Astrocyte of the hippocampus (primary cell): ENCODE results near the gene DPYD.
"Not testable (repeated sequence)": the region's sequence is repeated elsewhere in the genome, so short reads cannot be mapped to it uniquely, and the experiment has no call there.

Experiments used
- DNase-seq: peaks from one replicate; pipeline ENCODE4 v3.0.0; 2011; ENCODE audit warnings: low read depth, low spot score

DPYD gene

GRCh38 chr1:97368296-97368695 is 552.5 kb downstream of the DPYD start:
- no peak for DNase-seq

GRCh38 chr1:97366984-97367383 is 553.9 kb downstream of the DPYD start:
- no peak for DNase-seq

- no peak for DNase-seq
Measured at GRCh38 chr1:97365026-97365425, 555.8 kb downstream of the DPYD start.

GRCh38 chr1:97364086-97364485 is 556.7 kb downstream of the DPYD start:
- DNase-seq, result peak; percentile 65

- DNase-seq, result no peak
Measured at GRCh38 chr1:97356309-97356708, 564.5 kb downstream of the DPYD start.

GRCh38 chr1:97352936-97353382 is 567.9 kb downstream of the DPYD start:
- no peak for DNase-seq

GRCh38 chr1:97351846-97352245 is 569.0 kb downstream of the DPYD start:
- no peak for DNase-seq

GRCh38 chr1:97350662-97351061 is 570.2 kb downstream of the DPYD start:
- no peak for DNase-seq

- DNase-seq, result no peak
Measured at GRCh38 chr1:97350241-97350640, 570.6 kb downstream of the DPYD start.

- DNase-seq, result not testable (repeated sequence)
Measured at GRCh38 chr1:97349794-97350193, 571.0 kb downstream of the DPYD start.

- DNase-seq, result peak; percentile 65
Measured at GRCh38 chr1:97348599-97349265, 572.1 kb downstream of the DPYD start.

- DNase-seq, result peak; percentile 87
Measured at GRCh38 chr1:97340951-97341350, 579.9 kb downstream of the DPYD start.

- no peak for DNase-seq
Measured at GRCh38 chr1:97338347-97338746, 582.5 kb downstream of the DPYD start.

- DNase-seq, result peak; percentile 37
Measured at GRCh38 chr1:97337250-97338030, 583.4 kb downstream of the DPYD start.

GRCh38 chr1:97334454-97334853 is 586.4 kb downstream of the DPYD start:
- DNase-seq, result peak; percentile 90

- peak; percentile 57 for DNase-seq
Measured at GRCh38 chr1:97332716-97333115, 588.1 kb downstream of the DPYD start.

GRCh38 chr1:97331165-97331564 is 589.7 kb downstream of the DPYD start:
- no peak for DNase-seq

- no peak for DNase-seq
Measured at GRCh38 chr1:97314685-97315084, 606.1 kb downstream of the DPYD start.

GRCh38 chr1:97308131-97308530 is 612.7 kb downstream of the DPYD start:
- DNase-seq, result no peak

- no peak for DNase-seq
Measured at GRCh38 chr1:97307568-97307967, 613.3 kb downstream of the DPYD start.

- no peak for DNase-seq
Measured at GRCh38 chr1:97307151-97307550, 613.7 kb downstream of the DPYD start.

- DNase-seq, result no peak
Measured at GRCh38 chr1:97306504-97306903, 614.3 kb downstream of the DPYD start.

GRCh38 chr1:97304366-97304765 is 616.5 kb downstream of the DPYD start:
- DNase-seq, result peak; percentile 15
